Keratinocyte (primary cell): ENCODE measurements around the gene LPCAT2.

Experiments
- EZH2 ChIP-seq: IDR thresholded peaks from one replicate; pipeline ENCODE4 v1.6.1; 2012; ENCODE audit warnings: inconsistent platforms, mild to moderate bottlenecking, low read length, moderate library complexity
- TF ChIP-seq, protein P1 (sequence below), 3 experiments: IDR thresholded peaks in 1 of 3; conservative IDR thresholded peaks in 1 of 3; optimal IDR thresholded peaks in 1 of 3; 2 replicates in 2 of 3; 3 replicates in 1 of 3; pipeline versions ENCODE3 to v1.5.1; 2011; ENCODE audit warnings: low read length in 3 of 3, mild to moderate bottlenecking in 3 of 3, moderate library complexity in 2 of 3, control low read depth in 1 of 3, inconsistent platforms in 1 of 3; ENCODE audit not compliant: insufficient read depth in 2 of 3; ENCODE audit errors: extremely low read depth in 1 of 3

- TF ChIP-seq, protein P1, sequence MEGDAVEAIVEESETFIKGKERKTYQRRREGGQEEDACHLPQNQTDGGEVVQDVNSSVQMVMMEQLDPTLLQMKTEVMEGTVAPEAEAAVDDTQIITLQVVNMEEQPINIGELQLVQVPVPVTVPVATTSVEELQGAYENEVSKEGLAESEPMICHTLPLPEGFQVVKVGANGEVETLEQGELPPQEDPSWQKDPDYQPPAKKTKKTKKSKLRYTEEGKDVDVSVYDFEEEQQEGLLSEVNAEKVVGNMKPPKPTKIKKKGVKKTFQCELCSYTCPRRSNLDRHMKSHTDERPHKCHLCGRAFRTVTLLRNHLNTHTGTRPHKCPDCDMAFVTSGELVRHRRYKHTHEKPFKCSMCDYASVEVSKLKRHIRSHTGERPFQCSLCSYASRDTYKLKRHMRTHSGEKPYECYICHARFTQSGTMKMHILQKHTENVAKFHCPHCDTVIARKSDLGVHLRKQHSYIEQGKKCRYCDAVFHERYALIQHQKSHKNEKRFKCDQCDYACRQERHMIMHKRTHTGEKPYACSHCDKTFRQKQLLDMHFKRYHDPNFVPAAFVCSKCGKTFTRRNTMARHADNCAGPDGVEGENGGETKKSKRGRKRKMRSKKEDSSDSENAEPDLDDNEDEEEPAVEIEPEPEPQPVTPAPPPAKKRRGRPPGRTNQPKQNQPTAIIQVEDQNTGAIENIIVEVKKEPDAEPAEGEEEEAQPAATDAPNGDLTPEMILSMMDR (optimal IDR thresholded peaks at IDR 0.05 in 1 of 3, IDR thresholded peaks at IDR 0.05 in 1 of 3, conservative IDR thresholded peaks at IDR 0.05 in 1 of 3; ENCODE audit: extremely low read depth in 1 of 3, insufficient read depth in 2 of 3, low read length in 3 of 3): no peak
- no peak for TF ChIP-seq EZH2
These were observed 19.0 kb upstream of the LPCAT2 start for GRCh38 chr16:55489956-55490265.
